Suppressor macrophage (primary cell): ENCODE measurements around the gene SETD4.

ENCODE experiments used
- DNase-seq, 4 experiments: peaks; one replicate each; pipeline ENCODE4 v3.0.0-alpha.2; 2020 to 2022

SETD4 gene

DNA sequence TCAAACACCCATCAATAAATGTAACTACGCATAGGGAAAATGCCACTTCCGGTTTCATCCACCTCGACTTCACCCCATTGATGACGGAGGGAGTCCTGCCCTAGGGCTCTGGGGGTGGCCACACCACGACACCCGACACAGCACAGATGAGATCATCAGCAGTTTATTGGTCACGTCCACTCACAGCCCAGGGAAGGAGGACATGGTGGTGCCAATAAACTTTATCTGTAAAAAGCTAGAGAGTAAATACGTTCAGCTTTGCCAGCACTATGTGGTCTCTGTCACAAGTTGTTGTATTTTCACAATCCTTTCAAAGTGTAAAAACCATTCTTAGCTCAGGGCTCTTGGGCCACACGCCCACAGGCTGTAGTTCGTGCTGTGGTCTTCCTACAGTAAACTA is 16.3 kb downstream of the SETD4 start:
- DNase-seq: no peak

DNA sequence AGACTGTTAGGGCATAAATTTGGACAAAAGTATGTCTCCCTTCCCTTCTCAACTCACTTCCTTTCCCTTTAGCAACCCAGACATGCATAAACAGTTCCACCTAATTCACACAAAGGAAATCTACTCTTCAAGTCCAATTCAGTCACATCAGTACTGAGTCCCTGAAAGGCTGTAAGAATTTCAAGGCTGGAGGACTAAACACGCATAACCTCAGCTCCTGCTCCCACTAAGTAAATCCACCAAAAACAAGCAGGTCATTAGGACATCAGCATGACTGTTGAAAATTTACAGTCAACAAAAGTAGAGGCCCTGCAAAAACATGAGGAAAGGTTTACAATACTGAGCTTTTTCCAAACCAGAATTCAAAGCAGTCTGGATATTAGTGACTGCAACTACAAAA is 18.4 kb downstream of the SETD4 start:
- DNase-seq: no peak

GRCh38 chr21:36040389-36040788 is 19.9 kb downstream of the SETD4 start:
- DNase-seq: no peak

GRCh38 chr21:36039861-36040260 is 20.5 kb downstream of the SETD4 start:
- DNase-seq: no peak

- no peak for DNase-seq
These were observed 21.4 kb downstream of the SETD4 start for GRCh38 chr21:36038701-36039497.

DNA sequence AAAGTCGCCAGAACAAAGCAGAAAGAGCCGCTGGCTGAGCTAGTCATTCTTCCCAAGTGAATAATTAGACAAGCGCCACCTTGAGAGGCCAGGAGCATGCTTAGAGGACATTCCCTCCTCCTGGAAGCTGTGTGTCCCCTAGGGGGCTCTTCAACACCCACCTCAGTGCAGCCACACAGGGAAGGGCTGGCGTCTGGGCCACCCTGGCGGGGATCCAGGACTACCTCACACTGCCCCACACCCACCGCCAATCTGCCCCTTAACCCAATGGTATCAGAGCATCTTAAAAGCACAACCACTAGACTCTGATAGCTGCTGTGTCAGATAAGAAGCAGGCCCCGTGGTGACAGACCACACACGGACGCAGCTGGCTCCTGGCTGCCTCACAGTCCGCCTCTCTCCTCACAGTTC is 24.9 kb downstream of the SETD4 start:
- no peak for DNase-seq

DNA sequence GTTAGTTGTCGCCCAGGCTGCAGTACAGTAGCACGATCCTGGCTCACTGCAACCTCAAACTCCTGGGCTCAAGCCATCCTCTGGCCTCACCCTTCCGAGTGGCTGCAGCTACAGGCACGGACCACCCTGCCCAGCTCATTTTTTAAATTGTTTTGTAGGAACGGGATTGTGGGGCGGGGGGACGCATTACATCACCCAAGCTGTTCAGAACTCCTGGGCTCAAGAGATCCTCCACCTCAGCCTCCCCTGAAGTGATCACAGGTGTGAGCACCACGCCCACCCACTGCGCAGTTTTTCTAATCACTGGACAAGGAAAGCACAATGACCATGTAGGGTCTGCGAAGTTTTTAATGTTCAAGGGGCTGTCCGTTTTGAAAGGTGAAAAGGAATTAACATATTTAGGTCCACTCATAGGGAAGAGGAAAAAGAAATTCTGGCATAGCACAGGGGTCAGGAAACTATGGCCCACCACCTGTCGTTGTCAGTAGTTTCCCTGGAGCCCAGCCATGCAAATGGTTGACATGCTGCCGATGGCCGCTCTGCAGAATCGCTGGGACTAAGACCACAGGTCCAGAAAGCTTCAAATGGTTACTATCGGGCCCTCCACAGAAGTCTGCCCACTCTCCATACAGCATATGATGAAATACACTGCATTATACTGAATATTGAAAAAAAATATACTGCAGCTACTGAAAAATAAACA is 26.0 kb downstream of the SETD4 start:
- no peak for DNase-seq

DNA sequence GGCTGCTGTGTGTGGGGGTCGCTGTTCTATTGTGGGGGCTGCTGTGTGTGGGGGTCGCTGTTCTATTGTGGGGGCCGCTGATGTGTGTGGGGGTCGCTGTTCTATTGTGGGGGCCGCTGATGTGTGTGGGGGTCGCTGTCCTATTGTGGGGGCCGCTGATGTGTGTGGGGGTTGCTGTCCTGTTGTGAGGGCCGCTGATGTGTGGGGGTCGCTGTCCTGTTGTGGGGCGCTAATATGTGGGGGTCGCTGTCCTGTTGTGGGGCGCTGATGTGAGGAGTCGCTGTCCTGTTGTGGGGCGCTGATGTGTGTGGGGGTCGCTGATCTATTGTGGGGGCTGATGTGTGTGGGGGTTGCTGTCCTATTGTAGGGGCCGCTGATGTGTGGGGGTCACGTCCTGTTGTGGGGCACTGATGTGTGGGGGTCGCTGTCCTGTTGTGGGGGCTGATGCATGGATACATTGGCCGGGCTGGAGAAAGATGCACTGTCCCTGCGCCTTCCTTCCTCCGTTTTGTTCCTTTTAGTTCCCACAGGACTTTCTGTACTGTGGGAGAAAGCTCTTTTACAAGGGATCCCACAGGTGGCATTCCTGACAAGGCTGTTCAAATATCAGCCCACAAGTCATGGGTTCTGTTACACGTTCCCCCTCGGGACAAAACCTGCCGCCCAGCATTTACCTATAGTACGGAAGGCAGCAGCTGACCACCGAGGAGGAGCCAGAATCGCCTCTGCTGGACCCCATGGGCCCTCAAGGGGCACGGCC is 27.5 kb downstream of the SETD4 start:
- no peak for DNase-seq

DNA sequence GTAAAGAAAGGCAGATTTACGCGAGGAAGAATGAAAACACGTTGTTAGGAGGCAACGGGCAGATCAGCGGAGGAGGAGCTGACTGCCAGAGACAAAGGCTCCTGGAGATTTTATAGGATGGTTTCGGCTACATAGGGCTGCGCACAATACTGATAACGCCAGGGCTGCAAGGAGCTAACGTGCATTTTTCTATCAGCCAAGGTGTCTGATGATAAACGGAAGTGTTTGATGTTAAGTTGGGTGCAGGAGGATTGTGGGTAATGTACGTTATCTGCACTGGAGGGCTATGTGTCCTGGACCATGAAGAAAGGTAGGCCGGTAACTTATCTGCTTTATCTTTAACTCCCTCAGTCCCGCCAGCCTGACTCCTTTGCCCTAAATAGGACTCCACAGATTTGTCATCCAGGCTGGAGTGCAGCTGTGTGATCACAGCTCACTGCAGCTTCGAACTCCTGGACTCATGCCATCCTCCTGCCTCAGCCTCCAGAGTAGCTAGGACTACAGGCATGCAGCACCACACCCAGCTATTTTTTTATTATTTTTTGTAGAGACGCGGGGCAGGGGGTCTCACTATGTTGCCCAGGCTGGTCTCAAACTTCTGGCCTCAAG is 29.6 kb downstream of the SETD4 start:
- DNase-seq: no peak

DNA sequence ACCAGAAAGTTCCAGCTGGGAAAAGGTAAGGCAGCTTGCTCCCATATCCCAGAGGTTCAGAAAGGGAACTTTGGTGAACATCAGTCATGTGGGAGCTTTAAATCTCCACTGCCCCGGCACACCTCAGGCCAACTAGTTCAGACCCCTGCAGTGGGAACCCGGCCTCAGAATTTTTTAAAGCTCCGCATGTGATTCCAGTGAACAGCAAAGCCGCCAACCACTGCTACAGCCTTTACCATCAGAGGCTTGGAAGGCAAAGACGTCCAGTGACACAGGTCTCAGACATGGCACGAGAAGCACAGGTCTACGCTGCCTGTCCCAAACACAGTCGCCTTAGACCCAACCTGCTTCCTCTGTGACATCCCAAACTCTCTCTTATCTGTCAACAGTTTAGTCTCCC is 31.0 kb downstream of the SETD4 start:
- DNase-seq: no peak

- peak; percentile 71 to 83 (median 78) for DNase-seq
These were observed 31.9 kb downstream of the SETD4 start for GRCh38 chr21:36028127-36029069.

- DNase-seq: no peak
These were observed 33.0 kb downstream of the SETD4 start for GRCh38 chr21:36027347-36027746.

DNA sequence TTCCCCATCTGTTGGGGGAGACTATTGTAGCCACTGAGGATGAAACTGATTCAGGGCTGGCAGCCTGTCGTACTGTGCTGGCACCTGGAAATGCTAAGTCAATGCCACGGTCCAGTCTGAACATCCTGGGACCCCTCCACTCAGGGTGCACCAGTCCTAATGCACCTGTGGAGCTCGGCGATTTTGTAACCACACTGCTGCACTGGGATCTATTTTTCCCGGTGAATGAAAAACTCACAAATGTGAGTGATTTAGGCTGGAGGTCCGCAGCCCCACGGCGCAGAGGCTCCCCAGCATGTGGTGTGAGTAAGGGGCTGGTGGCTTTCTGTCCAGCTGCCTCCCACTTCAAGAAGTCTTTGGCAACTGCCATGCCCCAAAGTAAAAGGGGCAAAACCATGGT is 35.5 kb downstream of the SETD4 start:
- no peak for DNase-seq

DNA sequence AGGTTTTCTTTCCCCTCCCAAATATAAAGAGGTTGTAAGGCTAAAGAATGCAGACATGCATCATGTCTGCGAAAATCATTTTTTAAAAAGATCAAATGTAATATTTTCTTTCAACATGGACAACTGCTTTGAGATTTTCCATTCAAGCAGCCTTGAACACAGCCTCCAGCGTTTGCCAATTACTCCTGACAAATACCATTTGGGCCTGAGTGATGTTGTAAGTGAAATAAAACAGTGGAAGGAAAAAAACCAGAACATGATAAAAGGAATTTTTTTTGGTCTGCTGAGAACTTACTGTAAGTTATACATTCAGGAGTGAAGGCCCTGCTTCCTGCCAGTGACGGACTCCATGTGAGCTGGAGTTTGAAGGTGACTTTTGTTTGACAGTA is 37.2 kb downstream of the SETD4 start:
- no peak for DNase-seq

GRCh38 chr21:36022427-36023091 is 37.8 kb downstream of the SETD4 start:
- DNase-seq: no peak

- DNase-seq: no peak
These were observed 39.0 kb downstream of the SETD4 start for GRCh38 chr21:36021251-36021837.

GRCh38 chr21:36015045-36015444 is 45.3 kb downstream of the SETD4 start:
- DNase-seq: no peak

- no peak for DNase-seq
These were observed 49.5 kb downstream of the SETD4 start for GRCh38 chr21:36010801-36011200.

DNA sequence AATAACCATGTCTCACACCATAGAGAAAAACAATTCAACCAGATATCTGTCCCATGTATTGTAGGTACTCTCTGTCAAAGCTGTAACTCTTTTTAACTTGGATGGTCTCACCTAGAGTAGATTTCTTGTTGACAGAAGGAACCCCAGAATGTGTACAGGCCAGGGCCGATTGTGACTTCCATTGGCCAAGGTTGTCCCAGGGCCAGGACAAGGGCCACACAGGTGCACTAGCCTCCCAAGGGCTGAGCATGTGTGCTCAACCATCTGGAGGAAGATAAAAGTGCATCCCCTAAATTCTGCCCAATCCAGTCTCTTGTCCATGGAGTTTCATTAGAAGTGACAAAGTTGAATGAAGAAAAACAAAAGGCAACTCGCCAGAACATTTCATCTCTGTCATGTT is 51.8 kb downstream of the SETD4 start:
- DNase-seq: no peak

DNA sequence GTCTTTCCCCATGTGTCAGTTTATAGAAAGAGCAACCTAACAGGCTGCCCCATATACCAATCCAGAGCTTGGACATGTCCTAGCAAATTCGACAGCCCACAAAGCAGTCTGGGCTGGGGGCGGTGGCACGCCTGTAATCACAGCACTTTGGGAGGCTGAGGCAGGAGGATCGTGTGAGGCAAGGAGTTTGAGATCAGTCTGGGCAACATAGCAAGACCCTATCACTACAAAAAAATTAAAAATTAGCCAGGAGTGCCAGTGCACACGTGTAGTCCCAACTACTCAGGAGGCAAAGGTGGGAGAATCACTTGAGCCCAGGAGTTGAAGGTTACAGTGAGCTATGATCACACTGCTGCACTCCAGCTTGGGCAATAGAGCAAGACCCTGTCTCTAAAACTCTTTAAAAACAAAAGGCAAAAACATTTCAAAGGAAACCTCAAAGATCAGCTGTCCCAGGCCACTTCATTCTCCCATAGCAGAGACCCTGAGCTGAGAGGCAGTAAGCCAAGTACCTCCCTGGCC is 54.4 kb downstream of the SETD4 start:
- no peak for DNase-seq

- DNase-seq: no peak
These were observed 55.3 kb downstream of the SETD4 start for GRCh38 chr21:36005018-36005417.
